ENCODE results near the gene ATXN7L2.

DNA sequence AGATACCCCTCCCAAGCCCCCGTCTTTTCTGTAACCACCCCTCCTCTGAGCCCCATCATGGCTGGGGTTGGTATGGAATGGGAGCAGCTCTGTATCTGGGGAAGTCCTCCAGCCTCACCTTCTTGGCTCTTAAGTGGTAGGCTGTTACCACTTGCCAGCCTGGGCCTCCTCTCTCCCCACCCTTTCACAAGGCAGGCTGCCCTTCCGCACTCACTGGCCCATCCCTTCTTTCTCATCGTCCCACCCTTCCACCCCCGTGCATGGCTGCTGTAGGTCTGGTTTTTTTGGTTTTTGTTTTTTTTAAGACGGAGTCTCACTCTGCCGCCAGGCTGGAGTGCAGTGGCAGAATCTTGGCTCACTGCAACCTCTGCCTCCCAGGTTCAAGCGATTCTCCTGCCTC, 15.4 kb downstream of the ATXN7L2 start:
- TF ChIP-seq POLR2AphosphoS5 (IDR thresholded peaks at IDR 0.05; ENCODE audit: low read depth, low read length): no peak
- TF ChIP-seq, protein P1, sequence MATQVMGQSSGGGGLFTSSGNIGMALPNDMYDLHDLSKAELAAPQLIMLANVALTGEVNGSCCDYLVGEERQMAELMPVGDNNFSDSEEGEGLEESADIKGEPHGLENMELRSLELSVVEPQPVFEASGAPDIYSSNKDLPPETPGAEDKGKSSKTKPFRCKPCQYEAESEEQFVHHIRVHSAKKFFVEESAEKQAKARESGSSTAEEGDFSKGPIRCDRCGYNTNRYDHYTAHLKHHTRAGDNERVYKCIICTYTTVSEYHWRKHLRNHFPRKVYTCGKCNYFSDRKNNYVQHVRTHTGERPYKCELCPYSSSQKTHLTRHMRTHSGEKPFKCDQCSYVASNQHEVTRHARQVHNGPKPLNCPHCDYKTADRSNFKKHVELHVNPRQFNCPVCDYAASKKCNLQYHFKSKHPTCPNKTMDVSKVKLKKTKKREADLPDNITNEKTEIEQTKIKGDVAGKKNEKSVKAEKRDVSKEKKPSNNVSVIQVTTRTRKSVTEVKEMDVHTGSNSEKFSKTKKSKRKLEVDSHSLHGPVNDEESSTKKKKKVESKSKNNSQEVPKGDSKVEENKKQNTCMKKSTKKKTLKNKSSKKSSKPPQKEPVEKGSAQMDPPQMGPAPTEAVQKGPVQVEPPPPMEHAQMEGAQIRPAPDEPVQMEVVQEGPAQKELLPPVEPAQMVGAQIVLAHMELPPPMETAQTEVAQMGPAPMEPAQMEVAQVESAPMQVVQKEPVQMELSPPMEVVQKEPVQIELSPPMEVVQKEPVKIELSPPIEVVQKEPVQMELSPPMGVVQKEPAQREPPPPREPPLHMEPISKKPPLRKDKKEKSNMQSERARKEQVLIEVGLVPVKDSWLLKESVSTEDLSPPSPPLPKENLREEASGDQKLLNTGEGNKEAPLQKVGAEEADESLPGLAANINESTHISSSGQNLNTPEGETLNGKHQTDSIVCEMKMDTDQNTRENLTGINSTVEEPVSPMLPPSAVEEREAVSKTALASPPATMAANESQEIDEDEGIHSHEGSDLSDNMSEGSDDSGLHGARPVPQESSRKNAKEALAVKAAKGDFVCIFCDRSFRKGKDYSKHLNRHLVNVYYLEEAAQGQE (IDR thresholded peaks at IDR 0.05; ENCODE audit: insufficient read depth in 1 of 2, low read depth in 2 of 2, low read length in 2 of 2): no peak
- no peak for TF ChIP-seq TAF1 (IDR thresholded peaks at IDR 0.05; ENCODE audit: borderline replicate concordance, insufficient read depth, low read length)
- no peak for TF ChIP-seq SIN3A (IDR thresholded peaks at IDR 0.05; ENCODE audit: borderline replicate concordance, insufficient read depth, low read length)
- no peak for TF ChIP-seq FOXP2 (optimal IDR thresholded peaks at IDR 0.05; ENCODE audit: borderline replicate concordance, extremely low read depth, extremely low read length, insufficient read depth)
